ENCODE data around the gene MASP1. TPM values are rescaled to one million over a fixed set of nuclear protein-coding genes. Genes with fewer than 3 reads are reported as not detected.

The MASP1 gene
- total RNA-seq, 1 experiment from 2014 or later = not detected

DNA sequence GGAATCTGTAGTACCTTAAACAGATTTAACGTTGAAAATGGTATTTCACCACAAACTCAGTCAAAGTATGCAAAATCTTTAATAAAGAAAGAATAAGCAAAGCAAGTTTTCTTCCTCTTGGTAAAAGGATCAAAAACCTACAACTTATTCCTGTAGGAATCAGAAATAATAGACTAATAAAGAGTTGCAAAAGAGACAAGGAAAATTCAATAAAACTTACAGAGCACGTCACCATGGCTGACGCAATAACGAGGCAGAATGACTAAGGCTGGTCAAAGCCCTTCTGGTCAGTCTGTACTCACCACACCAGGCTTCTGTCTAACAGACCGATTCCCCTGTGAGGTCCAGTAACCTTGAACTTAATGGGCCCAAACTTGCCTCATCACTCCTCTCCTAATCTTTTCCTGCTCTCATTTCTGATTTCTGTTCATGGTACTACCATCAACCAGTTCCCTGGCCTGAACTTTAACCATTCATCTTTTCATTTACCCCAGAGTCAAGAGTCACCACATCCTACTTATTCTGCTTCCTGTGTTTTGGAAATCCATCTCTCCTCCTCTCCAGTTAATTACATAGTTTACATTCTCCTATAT lies 5.0 kb downstream of the MASP1 start:
- H3K4me3 ChIP-seq (ENCODE audit: low read depth in 2 of 2, low read length in 2 of 2) = no peak overlapping the region
- no TSS peak for BruUV-seq (replicated peaks)
- no peaks in the 10 kb centered on the region for H3K9me3 ChIP-seq (ENCODE audit: control insufficient read depth, insufficient read depth, low read depth, low read length)
- ChIA-PET CTCF (no interaction called here), POLR2A (no interaction called here)
- DNase-seq (ENCODE audit: low read depth, low spot score) (no peak), ATAC-seq (no peak)
- intact Hi-C loops (cut with micrococcal nuclease; ENCODE audit: unreplicated experiment) = no loop called here
- no peaks in the 10 kb centered on the region for H3K36me3 ChIP-seq (ENCODE audit: control insufficient read depth, insufficient read depth, low read length)
- H3K27me3 ChIP-seq (ENCODE audit: control insufficient read depth, insufficient read depth, low read length) = no peaks in the 10 kb centered on the region; the same call in 1 of the 2 replicates
- TF ChIP-seq SIN3A (IDR thresholded peaks at IDR 0.05; ENCODE audit: borderline replicate concordance, insufficient read depth, low read depth, low read length) (no peak), TCF7L2 (IDR thresholded peaks at IDR 0.05; ENCODE audit: low read depth, low read length) (no peak), POLR2AphosphoS5 (IDR thresholded peaks at IDR 0.05; ENCODE audit: low read depth, low read length) (no peak)
- TF ChIP-seq, protein P1, sequence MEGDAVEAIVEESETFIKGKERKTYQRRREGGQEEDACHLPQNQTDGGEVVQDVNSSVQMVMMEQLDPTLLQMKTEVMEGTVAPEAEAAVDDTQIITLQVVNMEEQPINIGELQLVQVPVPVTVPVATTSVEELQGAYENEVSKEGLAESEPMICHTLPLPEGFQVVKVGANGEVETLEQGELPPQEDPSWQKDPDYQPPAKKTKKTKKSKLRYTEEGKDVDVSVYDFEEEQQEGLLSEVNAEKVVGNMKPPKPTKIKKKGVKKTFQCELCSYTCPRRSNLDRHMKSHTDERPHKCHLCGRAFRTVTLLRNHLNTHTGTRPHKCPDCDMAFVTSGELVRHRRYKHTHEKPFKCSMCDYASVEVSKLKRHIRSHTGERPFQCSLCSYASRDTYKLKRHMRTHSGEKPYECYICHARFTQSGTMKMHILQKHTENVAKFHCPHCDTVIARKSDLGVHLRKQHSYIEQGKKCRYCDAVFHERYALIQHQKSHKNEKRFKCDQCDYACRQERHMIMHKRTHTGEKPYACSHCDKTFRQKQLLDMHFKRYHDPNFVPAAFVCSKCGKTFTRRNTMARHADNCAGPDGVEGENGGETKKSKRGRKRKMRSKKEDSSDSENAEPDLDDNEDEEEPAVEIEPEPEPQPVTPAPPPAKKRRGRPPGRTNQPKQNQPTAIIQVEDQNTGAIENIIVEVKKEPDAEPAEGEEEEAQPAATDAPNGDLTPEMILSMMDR (IDR thresholded peaks at IDR 0.05) = no peak
- TF ChIP-seq, protein P2, sequence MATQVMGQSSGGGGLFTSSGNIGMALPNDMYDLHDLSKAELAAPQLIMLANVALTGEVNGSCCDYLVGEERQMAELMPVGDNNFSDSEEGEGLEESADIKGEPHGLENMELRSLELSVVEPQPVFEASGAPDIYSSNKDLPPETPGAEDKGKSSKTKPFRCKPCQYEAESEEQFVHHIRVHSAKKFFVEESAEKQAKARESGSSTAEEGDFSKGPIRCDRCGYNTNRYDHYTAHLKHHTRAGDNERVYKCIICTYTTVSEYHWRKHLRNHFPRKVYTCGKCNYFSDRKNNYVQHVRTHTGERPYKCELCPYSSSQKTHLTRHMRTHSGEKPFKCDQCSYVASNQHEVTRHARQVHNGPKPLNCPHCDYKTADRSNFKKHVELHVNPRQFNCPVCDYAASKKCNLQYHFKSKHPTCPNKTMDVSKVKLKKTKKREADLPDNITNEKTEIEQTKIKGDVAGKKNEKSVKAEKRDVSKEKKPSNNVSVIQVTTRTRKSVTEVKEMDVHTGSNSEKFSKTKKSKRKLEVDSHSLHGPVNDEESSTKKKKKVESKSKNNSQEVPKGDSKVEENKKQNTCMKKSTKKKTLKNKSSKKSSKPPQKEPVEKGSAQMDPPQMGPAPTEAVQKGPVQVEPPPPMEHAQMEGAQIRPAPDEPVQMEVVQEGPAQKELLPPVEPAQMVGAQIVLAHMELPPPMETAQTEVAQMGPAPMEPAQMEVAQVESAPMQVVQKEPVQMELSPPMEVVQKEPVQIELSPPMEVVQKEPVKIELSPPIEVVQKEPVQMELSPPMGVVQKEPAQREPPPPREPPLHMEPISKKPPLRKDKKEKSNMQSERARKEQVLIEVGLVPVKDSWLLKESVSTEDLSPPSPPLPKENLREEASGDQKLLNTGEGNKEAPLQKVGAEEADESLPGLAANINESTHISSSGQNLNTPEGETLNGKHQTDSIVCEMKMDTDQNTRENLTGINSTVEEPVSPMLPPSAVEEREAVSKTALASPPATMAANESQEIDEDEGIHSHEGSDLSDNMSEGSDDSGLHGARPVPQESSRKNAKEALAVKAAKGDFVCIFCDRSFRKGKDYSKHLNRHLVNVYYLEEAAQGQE (IDR thresholded peaks at IDR 0.05; ENCODE audit: insufficient read depth in 1 of 2, low read depth in 2 of 2, low read length in 1 of 2) = no peak
- H3K27ac ChIP-seq (ENCODE audit: low read length) = no peak overlapping the region
- H3K4me1 ChIP-seq (ENCODE audit: control insufficient read depth, insufficient read depth, low read length) = no peaks in the 10 kb centered on the region
- in situ Hi-C loops (cut with HindIII; ENCODE audit: low pct_unique_long_range_greater_than_20kb, low sequenced_read_pairs) = no loop called here

DNA sequence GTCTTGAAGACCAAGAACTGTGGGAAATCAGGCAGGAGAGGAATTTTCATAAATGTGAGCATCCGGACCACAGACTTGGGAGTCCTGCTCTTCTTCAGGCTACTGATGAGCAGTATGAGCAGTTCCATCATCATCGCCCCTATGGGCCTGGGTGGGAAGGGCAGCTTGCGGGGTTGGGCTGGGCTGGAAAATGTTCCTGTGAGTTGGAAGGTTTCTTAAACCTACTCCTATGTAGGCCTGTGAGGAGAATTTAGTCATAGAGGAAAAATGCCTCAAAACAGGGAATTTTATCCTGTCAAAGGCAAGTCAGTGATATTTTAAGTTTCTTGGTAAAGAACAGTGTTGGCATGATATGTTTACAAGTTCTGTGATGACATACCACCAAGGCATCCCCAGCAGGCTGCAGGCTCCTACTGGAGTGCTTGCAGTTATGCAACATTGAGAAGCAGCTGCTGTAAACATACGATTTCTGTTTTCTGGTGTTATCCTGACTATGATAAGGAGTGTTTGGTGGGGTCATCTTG lies 10.3 kb downstream of the MASP1 start:
- ChIA-PET POLR2A (no interaction called here), CTCF (no interaction called here)
- TF ChIP-seq TCF7L2 (IDR thresholded peaks at IDR 0.05; ENCODE audit: low read depth, low read length) (no peak), SIN3A (IDR thresholded peaks at IDR 0.05; ENCODE audit: borderline replicate concordance, insufficient read depth, low read depth, low read length) (no peak), POLR2AphosphoS5 (IDR thresholded peaks at IDR 0.05; ENCODE audit: low read depth, low read length) (no peak)
- TF ChIP-seq, protein P1 (IDR thresholded peaks at IDR 0.05) = no peak
- TF ChIP-seq, protein P2 (IDR thresholded peaks at IDR 0.05; ENCODE audit: insufficient read depth in 1 of 2, low read depth in 2 of 2, low read length in 1 of 2) = no peak
- no peak for DNase-seq (ENCODE audit: low read depth, low spot score)
- in situ Hi-C loops (cut with HindIII; ENCODE audit: low pct_unique_long_range_greater_than_20kb, low sequenced_read_pairs) = no loop called here
- H3K27ac ChIP-seq (ENCODE audit: low read length) = no peak overlapping the region
- BruUV-seq (replicated peaks) = no TSS peak
- intact Hi-C loops (cut with micrococcal nuclease; ENCODE audit: unreplicated experiment) = no loop called here
- H3K4me1 ChIP-seq (ENCODE audit: control insufficient read depth, insufficient read depth, low read length) = no peaks in the 10 kb centered on the region
- ATAC-seq = no peak
- H3K36me3 ChIP-seq (ENCODE audit: control insufficient read depth, insufficient read depth, low read length) = no peaks in the 10 kb centered on the region
- H3K9me3 ChIP-seq (ENCODE audit: control insufficient read depth, insufficient read depth, low read depth, low read length) = no peaks in the 10 kb centered on the region
- peaks cover 10% of the 10 kb centered on the region; the same call in 1 of the 2 replicates for H3K27me3 ChIP-seq (ENCODE audit: control insufficient read depth, insufficient read depth, low read length)
- H3K4me3 ChIP-seq (ENCODE audit: low read depth in 2 of 2, low read length in 2 of 2) = no peak overlapping the region
